PC-9 (cell line): Measurements from ENCODE around the gene GPR141. TPM values are rescaled to one million over a fixed set of nuclear protein-coding genes. Genes with fewer than 3 reads are reported as not detected.

Experiments
- BruUV-seq: library from RNA; stranded (reverse); fragments of 400-500 nt; replicated peaks from 2 replicates; lab custom pipeline; 2021; lab: Mats Ljungman, UMichigan
- CTCF ChIA-PET: fragments of 300-600 bp; sonication (Branson Sonifier 250); formaldehyde crosslinking; loops from one replicate; lab custom pipeline; 2022; ENCODE audit warnings: antibody characterized with exemption; lab: Charles Lee
- POLR2A ChIA-PET: fragments of 300-600 bp; sonication (Branson Sonifier 250); formaldehyde crosslinking; loops from one replicate; lab custom pipeline; 2022; ENCODE audit warnings: antibody characterized with exemption; ENCODE audit not compliant: unreplicated experiment; lab: Charles Lee
- DNase-seq, 2 experiments: peaks; one replicate each; pipeline versions ENCODE4 v3.0.0 to v3.0.0-alpha.2; 2015 to 2022; ENCODE audit warnings: mixed read lengths in 1 of 2
- H2AFZ ChIP-seq: fragments of 200-600 bp; sonication (generic); 2 replicates; pipeline ENCODE4 v1.8.1; 2017; ENCODE audit warnings: antibody characterized with exemption
- H3F3A ChIP-seq: fragments of 200-600 bp; sonication (generic); 2 replicates; pipeline ENCODE4 v1.8.1; 2017; ENCODE audit warnings: antibody characterized with exemption, mild to moderate bottlenecking, low read depth; ENCODE audit not compliant: insufficient read depth
- H3K27ac ChIP-seq: fragments of 200-600 bp; sonication (generic); 2 replicates; pipeline ENCODE4 v1.6.1; 2016; ENCODE audit warnings: mixed run types
- H3K27me3 ChIP-seq: fragments of 200-600 bp; sonication (generic); 2 replicates; pipeline ENCODE4 v1.6.1; 2016; ENCODE audit warnings: low read depth, mixed run types; ENCODE audit not compliant: insufficient read depth
- H3K36me3 ChIP-seq: fragments of 200-600 bp; sonication (generic); 2 replicates; pipeline ENCODE4 v1.6.1; 2016; ENCODE audit warnings: low read depth, mixed run types
- H3K4me1 ChIP-seq: fragments of 200-600 bp; sonication (generic); replicated peaks from 2 replicates; pipeline ENCODE4 v1.6.1; 2016; ENCODE audit warnings: mixed run types; ENCODE audit not compliant: insufficient read depth
- H3K4me2 ChIP-seq: fragments of 200-600 bp; sonication (generic); 2 replicates; pipeline ENCODE4 v1.6.1; 2017; ENCODE audit warnings: mixed run types
- H3K4me3 ChIP-seq: fragments of 200-600 bp; sonication (generic); 2 replicates; pipeline ENCODE4 v1.6.1; 2016; ENCODE audit warnings: mixed run types
- H3K79me2 ChIP-seq: fragments of 200-600 bp; sonication (generic); 2 replicates; pipeline ENCODE4 v1.6.1; 2017; ENCODE audit warnings: low read depth, mixed run types
- H3K9me2 ChIP-seq: fragments of 200-600 bp; sonication (generic); 2 replicates; pipeline ENCODE4 v1.8.1; 2017; ENCODE audit warnings: mild to moderate bottlenecking; ENCODE audit not compliant: insufficient read depth
- H3K9me3 ChIP-seq: fragments of 200-600 bp; sonication (generic); 2 replicates; pipeline ENCODE4 v1.8.1; 2016; ENCODE audit warnings: low read depth; ENCODE audit not compliant: insufficient read depth
- H4K20me1 ChIP-seq: fragments of 200-600 bp; sonication (generic); 2 replicates; pipeline ENCODE4 v1.8.1; 2017; ENCODE audit not compliant: insufficient read depth
- EZH2 ChIP-seq: fragments of 200-600 bp; sonication (generic); IDR thresholded peaks from 2 replicates; pipeline ENCODE4 v1.8.0; 2017; ENCODE audit warnings: antibody characterized with exemption, low read depth
- intact Hi-C: fragments of 100-400 bp; cut with micrococcal nuclease; formaldehyde crosslinking; loops from one replicate; pipeline ENCODE4 v1.10.0; 2022; ENCODE audit not compliant: unreplicated experiment
- total RNA-seq: library from RNA; stranded (reverse); gene quantifications from 2 replicates; pipeline ENCODE4 v1.2.3, GENCODE V29; 2021
- TF ChIP-seq, protein P1 (sequence below): fragments of 200-600 bp; sonication (generic); conservative IDR thresholded peaks from 2 replicates; pipeline ENCODE4 v1.6.1; 2017; ENCODE audit warnings: mixed run types, antibody characterized with exemption, mild to moderate bottlenecking, moderate library complexity

The GPR141 gene
- total RNA-seq, 1 experiment from 2014 or later = not detected

DNA sequence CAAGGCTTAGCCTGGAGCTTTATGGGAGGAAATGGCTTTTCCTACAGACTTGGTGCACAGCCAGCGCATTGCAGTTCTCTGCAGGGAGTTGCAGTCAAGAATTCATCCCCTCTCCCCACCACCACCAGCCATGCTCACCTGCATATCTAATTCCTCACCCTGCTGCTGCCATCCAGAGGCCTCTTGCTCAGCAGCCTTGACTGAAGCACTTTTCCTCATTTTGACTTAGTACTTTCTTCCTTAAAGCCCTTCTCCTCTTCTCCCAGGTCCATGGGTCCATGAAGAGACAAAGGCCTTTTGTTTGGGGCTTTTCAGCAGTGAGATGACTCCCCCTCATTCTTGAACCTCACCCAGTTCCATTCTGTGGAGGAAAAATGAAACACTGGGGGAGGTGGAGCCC lies 39.7 kb upstream of the GPR141 start:
- H3K4me1 ChIP-seq = no peaks in the 10 kb centered on the region
- H3K9me2 ChIP-seq = no peaks in the 10 kb centered on the region
- ChIA-PET CTCF (no interaction called here), POLR2A (no interaction called here)
- H3K27me3 ChIP-seq = peaks cover 6% of the 10 kb centered on the region; the same call in 1 of the 2 replicates
- H3K9me3 ChIP-seq = no peaks in the 10 kb centered on the region
- H3K36me3 ChIP-seq = no peaks in the 10 kb centered on the region
- no TSS peak for BruUV-seq
- no peak overlapping the region for H3K27ac ChIP-seq
- no peak overlapping the region for H3K4me3 ChIP-seq
- no peak overlapping the region for H3K4me2 ChIP-seq
- no peaks in the 10 kb centered on the region for H3F3A ChIP-seq
- DNase-seq = no peak
- TF ChIP-seq EZH2 = no peak
- TF ChIP-seq, protein P1, sequence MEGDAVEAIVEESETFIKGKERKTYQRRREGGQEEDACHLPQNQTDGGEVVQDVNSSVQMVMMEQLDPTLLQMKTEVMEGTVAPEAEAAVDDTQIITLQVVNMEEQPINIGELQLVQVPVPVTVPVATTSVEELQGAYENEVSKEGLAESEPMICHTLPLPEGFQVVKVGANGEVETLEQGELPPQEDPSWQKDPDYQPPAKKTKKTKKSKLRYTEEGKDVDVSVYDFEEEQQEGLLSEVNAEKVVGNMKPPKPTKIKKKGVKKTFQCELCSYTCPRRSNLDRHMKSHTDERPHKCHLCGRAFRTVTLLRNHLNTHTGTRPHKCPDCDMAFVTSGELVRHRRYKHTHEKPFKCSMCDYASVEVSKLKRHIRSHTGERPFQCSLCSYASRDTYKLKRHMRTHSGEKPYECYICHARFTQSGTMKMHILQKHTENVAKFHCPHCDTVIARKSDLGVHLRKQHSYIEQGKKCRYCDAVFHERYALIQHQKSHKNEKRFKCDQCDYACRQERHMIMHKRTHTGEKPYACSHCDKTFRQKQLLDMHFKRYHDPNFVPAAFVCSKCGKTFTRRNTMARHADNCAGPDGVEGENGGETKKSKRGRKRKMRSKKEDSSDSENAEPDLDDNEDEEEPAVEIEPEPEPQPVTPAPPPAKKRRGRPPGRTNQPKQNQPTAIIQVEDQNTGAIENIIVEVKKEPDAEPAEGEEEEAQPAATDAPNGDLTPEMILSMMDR = no peak
- H2AFZ ChIP-seq = no peak overlapping the region
- intact Hi-C loops = no loop called here
- H3K79me2 ChIP-seq = no peaks in the 10 kb centered on the region
- H4K20me1 ChIP-seq = no peaks in the 10 kb centered on the region

DNA sequence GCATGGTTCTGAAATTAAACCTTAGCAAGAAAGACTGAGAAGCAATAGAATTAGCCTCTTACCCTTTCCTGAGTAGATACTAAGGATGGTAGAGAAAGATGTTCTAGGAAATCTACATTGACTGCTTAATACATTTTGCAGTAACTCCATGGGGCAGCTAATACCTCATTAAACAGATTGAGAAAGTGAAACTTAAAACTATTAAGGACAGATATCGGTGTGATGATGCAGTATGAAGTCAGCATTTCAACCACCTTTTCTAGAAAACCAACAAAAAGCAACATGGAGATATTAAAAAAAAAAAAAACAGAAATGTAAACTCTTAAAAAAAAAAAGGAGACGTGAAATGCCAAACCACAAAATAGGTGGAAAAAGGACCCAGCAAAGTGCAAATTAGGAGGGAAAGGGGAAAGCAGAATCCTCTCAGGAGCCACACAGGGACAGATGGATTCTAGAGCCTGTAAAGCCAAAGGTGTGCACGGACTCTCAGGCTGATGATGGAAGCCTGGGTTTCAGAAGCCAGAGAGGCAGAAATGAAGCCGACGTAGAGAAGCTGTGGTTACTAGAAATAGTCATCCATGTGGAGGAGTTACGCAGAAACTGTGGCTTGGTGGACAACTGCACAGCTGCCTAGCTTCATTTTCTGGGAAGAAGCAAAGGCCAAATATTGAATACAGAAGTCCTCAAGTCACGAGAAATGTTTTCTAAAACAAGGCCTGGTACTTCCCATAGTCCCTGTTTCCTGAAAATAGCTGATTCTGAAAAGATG lies 38.1 kb upstream of the GPR141 start:
- H3K36me3 ChIP-seq = no peaks in the 10 kb centered on the region
- H3K27ac ChIP-seq = no peak overlapping the region
- no peaks in the 10 kb centered on the region for H3F3A ChIP-seq
- no peaks in the 10 kb centered on the region for H3K9me2 ChIP-seq
- 0 out of 2 replicates have a peak overlapping the region, but pooled peaks have one; percentile 36 for H2AFZ ChIP-seq
- H3K4me3 ChIP-seq = no peak overlapping the region
- POLR2A ChIA-PET = no interaction called here
- CTCF ChIA-PET = no interaction called here
- TF ChIP-seq, protein P1 = no peak
- TF ChIP-seq EZH2 = no peak
- BruUV-seq = no TSS peak
- peaks cover 6% of the 10 kb centered on the region; the same call in 1 of the 2 replicates for H3K27me3 ChIP-seq
- intact Hi-C loops = no loop called here
- no peaks in the 10 kb centered on the region for H3K4me1 ChIP-seq
- H4K20me1 ChIP-seq = no peaks in the 10 kb centered on the region
- H3K79me2 ChIP-seq = no peaks in the 10 kb centered on the region
- no peak for DNase-seq
- H3K4me2 ChIP-seq = peak overlapping the region; percentile 0
- H3K9me3 ChIP-seq = no peaks in the 10 kb centered on the region

DNA sequence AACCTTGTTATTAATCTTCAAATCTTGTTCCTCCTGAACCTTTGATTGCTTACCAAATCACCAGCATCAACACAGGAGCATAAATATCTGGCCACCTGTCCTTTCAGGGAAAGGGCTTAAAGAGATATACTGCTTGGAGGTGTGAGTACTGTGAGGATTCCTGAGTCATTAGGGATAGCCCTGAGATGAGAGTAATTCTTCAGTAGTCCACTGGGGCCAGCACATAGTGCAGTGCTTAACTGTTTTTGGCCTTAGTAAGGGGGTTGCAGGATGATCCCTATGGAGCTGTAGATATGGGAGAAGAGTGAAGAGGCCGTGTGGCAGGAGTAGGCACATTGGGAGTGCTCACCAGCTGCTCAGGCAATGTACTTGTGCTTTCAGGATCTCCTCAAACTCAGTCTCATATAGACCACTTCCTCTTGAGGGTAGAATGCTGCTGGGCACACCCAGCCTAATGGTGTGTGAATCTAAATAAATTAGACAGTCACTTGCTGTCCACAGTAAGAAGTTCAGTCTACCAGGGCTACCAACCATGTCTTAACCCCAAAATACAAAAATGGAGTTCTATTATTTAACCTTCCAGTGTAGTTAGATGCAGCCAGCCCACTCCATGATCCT lies 26.5 kb upstream of the GPR141 start:
- Histone ChIP-seq H3K36me3 (no peaks in the 10 kb centered on the region), H3F3A (no peaks in the 10 kb centered on the region), H3K9me3 (no peaks in the 10 kb centered on the region), H4K20me1 (no peaks in the 10 kb centered on the region), H3K79me2 (no peaks in the 10 kb centered on the region), H3K4me1 (no peaks in the 10 kb centered on the region), H3K9me2 (peaks cover 6% of the 10 kb centered on the region; the same call in 1 of the 2 replicates), H3K4me2 (no peak overlapping the region), H3K27ac (no peak overlapping the region), H3K4me3 (no peak overlapping the region), H3K27me3 (peaks cover 11% of the 10 kb centered on the region; the same call in 1 of the 2 replicates), H2AFZ (no peak overlapping the region)
- no TSS peak for BruUV-seq
- no peak for TF ChIP-seq EZH2
- TF ChIP-seq, protein P1 = no peak
- POLR2A ChIA-PET = no interaction called here
- CTCF ChIA-PET = no interaction called here
- DNase-seq = no peak
- intact Hi-C loops = no loop called here
